ENCODE measurements around the gene ZNF830.
"Not testable (repeated sequence)": the region's sequence is repeated elsewhere in the genome, so short reads cannot be mapped to it uniquely, and the experiment has no call there.

Gene ZNF830

GRCh38 chr17:34961093-34961911 lies at the start of gene ZNF830, which contains the start of gene CCT6B:
Gene ZNF830, plus strand, starts transcription at chr17:34961540. Its CDS starts 27 bp downstream, at chr17:34961567.
Gene CCT6B, minus strand, starts transcription at chr17:34961460. Its CDS starts 67 bp downstream, at chr17:34961393.
- DNase-seq, result peak; percentile 97

GRCh38 chr17:34913001-34913400 lies 48.3 kb upstream of the ZNF830 start:
- no peak for DNase-seq

- DNase-seq, result no peak
These were observed 45.2 kb upstream of the ZNF830 start for GRCh38 chr17:34916120-34916519.

- no peak for DNase-seq
These were observed 44.0 kb upstream of the ZNF830 start for GRCh38 chr17:34917381-34917780.

GRCh38 chr17:34920676-34921075 lies 40.7 kb upstream of the ZNF830 start:
- DNase-seq, result no peak

GRCh38 chr17:34926661-34927060 lies 34.7 kb upstream of the ZNF830 start:
- no peak for DNase-seq

GRCh38 chr17:34930283-34930682 lies 31.1 kb upstream of the ZNF830 start:
- DNase-seq, result no peak

- DNase-seq, result not testable (repeated sequence)
These were observed 10.6 kb upstream of the ZNF830 start for GRCh38 chr17:34950780-34951179.

- no peak for DNase-seq
These were observed 2.9 kb upstream of the ZNF830 start for GRCh38 chr17:34958438-34958837.

- DNase-seq, result no peak
These were observed 12.8 kb downstream of the ZNF830 start for GRCh38 chr17:34974179-34974578.

GRCh38 chr17:34974794-34975785 lies 13.8 kb downstream of the ZNF830 start:
- DNase-seq, result no peak

GRCh38 chr17:34979153-34979552 lies 17.8 kb downstream of the ZNF830 start:
- no peak for DNase-seq

- DNase-seq, result peak; percentile 28
These were observed 18.5 kb downstream of the ZNF830 start for GRCh38 chr17:34979650-34980352.

- DNase-seq, result peak; percentile 93
These were observed 19.0 kb downstream of the ZNF830 start, which contains the start of gene LIG3 for GRCh38 chr17:34980353-34980680. Gene LIG3, plus strand, starts transcription at chr17:34980512. Its CDS starts 2,494 bp downstream, at chr17:34983006.

- DNase-seq, result peak; percentile 84
These were observed 19.6 kb downstream of the ZNF830 start for GRCh38 chr17:34980681-34981537.

GRCh38 chr17:34981538-34982241 lies 20.4 kb downstream of the ZNF830 start:
- peak; percentile 80 for DNase-seq

GRCh38 chr17:34987232-34987631 lies 25.9 kb downstream of the ZNF830 start:
- no peak for DNase-seq

GRCh38 chr17:34988644-34989043 lies 27.3 kb downstream of the ZNF830 start:
- peak; percentile 72 for DNase-seq

GRCh38 chr17:34989473-34989872 lies 28.1 kb downstream of the ZNF830 start:
- DNase-seq, result no peak

GRCh38 chr17:34990921-34991365 lies 29.6 kb downstream of the ZNF830 start:
- no peak for DNase-seq

- DNase-seq, result no peak
These were observed 30.3 kb downstream of the ZNF830 start for GRCh38 chr17:34991606-34992005.
